ENCODE data around the gene TRABD2B. TPM values are rescaled to one million over a fixed set of nuclear protein-coding genes. Genes with fewer than 3 reads are reported as not detected.
A peak's percentile ranks its signal among the peaks of the same experiment; 100 is the strongest.

The TRABD2B gene
- total and polyA plus RNA-seq, 2 donors from 2014 or later, result 19.8 to 62.0 TPM

GRCh38 chr1:47886141-47886540 is 111.0 kb downstream of the TRABD2B start:
- intact Hi-C loops (cut with DNase I), result no loop called here
- no peak overlapping the region for H3K4me3 ChIP-seq (ENCODE audit: low read length in 3 of 3)
- peaks cover 0 to 20% (median 7%) of the 10 kb centered on the region in 3 donors for H3K4me1 ChIP-seq (ENCODE audit: control insufficient read depth in 2 of 3, insufficient read depth in 2 of 3, low read depth in 1 of 3, low read length in 3 of 3)
- H3K27ac ChIP-seq (ENCODE audit: low read depth in 2 of 2, low read length in 2 of 2), result no peak overlapping the region
- TF ChIP-seq CTCF (IDR thresholded peaks at IDR 0.05; ENCODE audit: borderline replicate concordance, extremely low read depth, insufficient read depth), result no peak
- DNase-seq (no peak), FAIRE-seq (no peak)
- H3K27me3 ChIP-seq (ENCODE audit: control insufficient read depth, insufficient read depth, low read length), result no peaks in the 10 kb centered on the region
- H3K9ac ChIP-seq (ENCODE audit: low read length in 3 of 3), result no peak overlapping the region
- H3K9me3 ChIP-seq (ENCODE audit: control insufficient read depth in 2 of 3, insufficient read depth in 1 of 3, low read length in 3 of 3), result no peaks in the 10 kb centered on the region
- no peaks in the 10 kb centered on the region for H3K36me3 ChIP-seq (ENCODE audit: control insufficient read depth in 2 of 3, insufficient read depth in 3 of 3, low read length in 3 of 3)

DNA sequence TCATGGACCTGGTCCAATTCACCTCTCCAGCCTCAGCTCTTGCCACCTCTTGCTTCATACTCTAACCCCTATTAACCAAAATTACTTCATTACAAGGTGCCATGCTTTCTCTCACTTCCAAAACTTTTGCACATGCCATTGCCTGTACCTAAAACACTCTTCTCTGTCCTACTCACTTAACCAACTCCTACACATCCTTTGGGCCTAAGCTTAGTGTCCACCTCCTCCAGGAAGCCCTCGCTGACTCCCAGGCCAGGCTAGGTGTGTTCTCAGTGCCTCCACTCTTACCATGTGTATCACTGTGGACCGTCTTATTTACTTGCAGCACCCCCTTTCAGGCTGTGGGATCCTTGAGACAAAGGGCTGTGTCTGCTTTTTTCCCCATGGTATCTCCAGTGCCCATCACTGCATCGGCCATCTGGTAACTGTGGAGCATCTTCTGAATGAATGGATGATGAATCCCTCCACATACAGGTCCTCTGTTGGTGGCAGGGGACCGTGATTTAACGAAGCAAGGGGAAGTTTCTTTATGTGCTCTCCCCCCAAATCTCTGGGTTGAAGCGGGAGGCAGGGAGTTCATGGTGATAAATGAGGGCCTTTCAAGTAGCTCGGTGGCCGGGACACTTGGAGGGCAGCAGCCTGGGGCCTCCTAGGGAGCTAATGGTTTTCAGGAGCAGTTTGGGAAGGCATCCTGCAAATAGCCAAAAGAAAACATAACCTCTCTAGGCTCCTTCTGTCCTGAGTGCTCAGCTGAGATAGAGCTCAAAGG is 111.9 kb downstream of the TRABD2B start:
- H3K27me3 ChIP-seq (ENCODE audit: control insufficient read depth, insufficient read depth, low read length), result no peaks in the 10 kb centered on the region
- H3K4me3 ChIP-seq (ENCODE audit: low read length in 3 of 3), result no peak overlapping the region
- no peaks in the 10 kb centered on the region for H3K9me3 ChIP-seq (ENCODE audit: control insufficient read depth in 2 of 3, insufficient read depth in 1 of 3, low read length in 3 of 3)
- no peak overlapping the region for H3K27ac ChIP-seq (ENCODE audit: low read depth in 2 of 2, low read length in 2 of 2)
- intact Hi-C loops (cut with DNase I), result no loop called here
- DNase-seq (peak in 1 of 5 donors; percentile 62), FAIRE-seq (no peak)
- peaks cover 0 to 17% (median 7%) of the 10 kb centered on the region in 3 donors for H3K4me1 ChIP-seq (ENCODE audit: control insufficient read depth in 2 of 3, insufficient read depth in 2 of 3, low read depth in 1 of 3, low read length in 3 of 3)
- no peak overlapping the region for H3K9ac ChIP-seq (ENCODE audit: low read length in 3 of 3)
- no peak for TF ChIP-seq CTCF (IDR thresholded peaks at IDR 0.05; ENCODE audit: borderline replicate concordance, extremely low read depth, insufficient read depth)
- no peaks in the 10 kb centered on the region for H3K36me3 ChIP-seq (ENCODE audit: control insufficient read depth in 2 of 3, insufficient read depth in 3 of 3, low read length in 3 of 3)

DNA sequence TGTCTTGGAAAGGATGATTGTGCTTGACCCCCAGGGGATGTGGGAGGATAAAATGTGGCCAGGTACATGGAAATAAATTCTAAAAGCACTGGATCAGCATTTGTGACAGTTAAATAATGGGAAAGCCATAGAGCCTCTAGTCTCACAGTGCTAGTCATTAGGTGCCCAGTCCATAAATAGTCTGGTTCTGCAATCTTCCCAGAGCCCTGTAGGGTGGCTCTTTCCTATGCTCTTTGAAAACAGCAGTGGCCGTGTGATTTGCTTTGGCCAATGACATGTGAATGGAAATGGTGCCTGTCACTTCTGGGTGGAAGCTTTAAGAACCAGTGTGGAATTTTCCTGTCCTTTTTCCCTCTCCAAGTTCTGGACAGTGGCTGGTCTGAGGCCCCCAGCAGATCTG is 113.2 kb downstream of the TRABD2B start:
- Histone ChIP-seq H3K36me3 (ENCODE audit: control insufficient read depth in 2 of 3, insufficient read depth in 3 of 3, low read length in 3 of 3) (no peaks in the 10 kb centered on the region), H3K27me3 (ENCODE audit: control insufficient read depth, insufficient read depth, low read length) (no peaks in the 10 kb centered on the region), H3K9ac (ENCODE audit: low read length in 3 of 3) (no peak overlapping the region), H3K4me3 (ENCODE audit: low read length in 3 of 3) (no peak overlapping the region), H3K4me1 (ENCODE audit: control insufficient read depth in 2 of 3, insufficient read depth in 2 of 3, low read depth in 1 of 3, low read length in 3 of 3) (peaks cover 0 to 11% (median 7%) of the 10 kb centered on the region in 3 donors), H3K9me3 (ENCODE audit: control insufficient read depth in 2 of 3, insufficient read depth in 1 of 3, low read length in 3 of 3) (no peaks in the 10 kb centered on the region), H3K27ac (ENCODE audit: low read depth in 2 of 2, low read length in 2 of 2) (no peak overlapping the region)
- no peak for TF ChIP-seq CTCF (IDR thresholded peaks at IDR 0.05; ENCODE audit: borderline replicate concordance, extremely low read depth, insufficient read depth)
- FAIRE-seq (no peak), DNase-seq (no peak)
- intact Hi-C loops (cut with DNase I), result no loop called here

All from kidney (tissue), 14 donors.